ENCODE measurements around the gene CARS1. TPM values are rescaled to one million over a fixed set of nuclear protein-coding genes. Genes with fewer than 3 reads are reported as not detected.

The CARS1 gene
- total and polyA plus RNA-seq, 9 of the 15 experiments (the other 6 are each of a cell fraction or from before 2014, with no cell fraction given) = 14.4 to 106 (median 73.6) TPM

- peak in 1 of 3 experiments; percentile 18; a peak in 1 of 6 replicates for TF ChIP-seq CTCF (IDR thresholded peaks at IDR 0.05 in 2 of 3, conservative IDR thresholded peaks at IDR 0.05 in 1 of 3; ENCODE audit: insufficient read depth in 2 of 3, low read depth in 1 of 3, low read length in 3 of 3)
- no peak for TF ChIP-seq MECOM (CRISPR knock-in tag; IDR thresholded peaks at IDR 0.05)
- no peak for TF ChIP-seq CHD4 (IDR thresholded peaks at IDR 0.05; ENCODE audit: insufficient read depth, insufficient replicate concordance, low read depth, low read length, poor library complexity, severe bottlenecking)
- TF ChIP-seq SLC30A9 (CRISPR knock-in tag; IDR thresholded peaks at IDR 0.05) = no peak
- no peak for TF ChIP-seq ZNF584 (CRISPR knock-in tag; IDR thresholded peaks at IDR 0.05; ENCODE audit: low read depth)
- peak; percentile 19; the same call in 1 of the 2 replicates for TF ChIP-seq NFIX (CRISPR knock-in tag; IDR thresholded peaks at IDR 0.05; ENCODE audit: low read depth)
- no peak for TF ChIP-seq FOXA1 (IDR thresholded peaks at IDR 0.05; ENCODE audit: borderline replicate concordance)
- no peak for TF ChIP-seq GTF2B (IDR thresholded peaks at IDR 0.05; ENCODE audit: extremely low read depth, insufficient read length)
- no peak for TF ChIP-seq SMC3 (conservative IDR thresholded peaks at IDR 0.05; ENCODE audit: insufficient read depth, low read depth, low read length)
- no peak for TF ChIP-seq POLR2H (tag; IDR thresholded peaks at IDR 0.05; ENCODE audit: low read depth)
- peak; percentile 63; the same call in 1 of the 2 replicates for TF ChIP-seq FOSL1 (tag; conservative IDR thresholded peaks at IDR 0.05)
- TF ChIP-seq ZNF586 (CRISPR knock-in tag; conservative IDR thresholded peaks at IDR 0.05) = no peak
- no peak for TF ChIP-seq ZBTB9 (CRISPR knock-in tag; IDR thresholded peaks at IDR 0.05)
- no peak for TF ChIP-seq ZNF699 (CRISPR knock-in tag; IDR thresholded peaks at IDR 0.05; ENCODE audit: insufficient replicate concordance)
- TF ChIP-seq, protein P1, sequence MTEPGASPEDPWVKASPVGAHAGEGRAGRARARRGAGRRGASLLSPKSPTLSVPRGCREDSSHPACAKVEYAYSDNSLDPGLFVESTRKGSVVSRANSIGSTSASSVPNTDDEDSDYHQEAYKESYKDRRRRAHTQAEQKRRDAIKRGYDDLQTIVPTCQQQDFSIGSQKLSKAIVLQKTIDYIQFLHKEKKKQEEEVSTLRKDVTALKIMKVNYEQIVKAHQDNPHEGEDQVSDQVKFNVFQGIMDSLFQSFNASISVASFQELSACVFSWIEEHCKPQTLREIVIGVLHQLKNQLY (CRISPR knock-in tag; conservative IDR thresholded peaks at IDR 0.05) = no peak
- TF ChIP-seq ZNF408 (CRISPR knock-in tag; IDR thresholded peaks at IDR 0.05; ENCODE audit: low read depth) = no peak
- TF ChIP-seq, protein P2, sequence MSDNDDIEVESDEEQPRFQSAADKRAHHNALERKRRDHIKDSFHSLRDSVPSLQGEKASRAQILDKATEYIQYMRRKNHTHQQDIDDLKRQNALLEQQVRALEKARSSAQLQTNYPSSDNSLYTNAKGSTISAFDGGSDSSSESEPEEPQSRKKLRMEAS (CRISPR knock-in tag; IDR thresholded peaks at IDR 0.05) = no peak
- no peak for TF ChIP-seq SETDB1 (IDR thresholded peaks at IDR 0.05; ENCODE audit: low read length)
- TF ChIP-seq ZNF347 (CRISPR knock-in tag; IDR thresholded peaks at IDR 0.05; ENCODE audit: low read depth) = no peak
- TF ChIP-seq NFIC (IDR thresholded peaks at IDR 0.05) = peak; percentile 89
- no peak for TF ChIP-seq ZNF253 (CRISPR knock-in tag; conservative IDR thresholded peaks at IDR 0.05)
- no peak for TF ChIP-seq RB1 (IDR thresholded peaks at IDR 0.05; ENCODE audit: low read depth)
- TF ChIP-seq U2AF2 (optimal IDR thresholded peaks at IDR 0.05; ENCODE audit: low read depth, low read length) = no peak
Measured at GRCh38 chr11:3049430-3050243, 7.6 kb downstream of the CARS1 start (continued).
